Endothelial cell (in vitro differentiated cells): ENCODE measurements around the gene GMPPB. TPM values are rescaled to one million over a fixed set of nuclear protein-coding genes. Genes with fewer than 3 reads are reported as not detected.

Experiments used
- DNase-seq: peaks from one replicate; pipeline ENCODE4 v3.0.0; 2021; ENCODE audit warnings: low spot score
- H3K27ac Mint-ChIP-seq: one replicate; pipeline ENCODE4 v1.8.0; 2021; ENCODE audit warnings: mixed read lengths, inconsistent platforms; ENCODE audit not compliant: unreplicated experiment
- H3K27me3 Mint-ChIP-seq: one replicate; pipeline ENCODE4 v1.8.0; 2021; ENCODE audit warnings: mild to moderate bottlenecking, moderate library complexity, mixed read lengths, inconsistent platforms; ENCODE audit not compliant: unreplicated experiment
- H3K36me3 Mint-ChIP-seq: one replicate; pipeline ENCODE4 v1.8.0; 2021; ENCODE audit warnings: mild to moderate bottlenecking, low read depth, mixed read lengths, inconsistent platforms; ENCODE audit not compliant: unreplicated experiment
- H3K4me1 Mint-ChIP-seq: one replicate; pipeline ENCODE4 v1.8.0; 2021; ENCODE audit warnings: mild to moderate bottlenecking, mixed read lengths, inconsistent platforms; ENCODE audit not compliant: unreplicated experiment
- H3K4me3 Mint-ChIP-seq: one replicate; pipeline ENCODE4 v1.8.0; 2021; ENCODE audit warnings: mild to moderate bottlenecking, mixed read lengths, inconsistent platforms; ENCODE audit not compliant: unreplicated experiment
- H3K9me3 Mint-ChIP-seq: one replicate; pipeline ENCODE4 v1.8.0; 2021; ENCODE audit warnings: mixed read lengths, inconsistent platforms; ENCODE audit not compliant: unreplicated experiment
- total RNA-seq: library from RNA; stranded (reverse); fragmentation: NEBNext Ultra II Directional; extraction: Animal tissue kit (Norgen Biotek cat#: 25700); gene quantifications from one replicate; pipeline ENCODE4 v1.2.1, GENCODE V29; 2021; ENCODE audit not compliant: unreplicated experiment
- TF ChIP-seq, protein P1 (sequence below): fragments of 200-600 bp; sonication (generic); IDR thresholded peaks from one replicate; pipeline ENCODE4 v1.5.0; 2021; ENCODE audit warnings: antibody characterized with exemption; ENCODE audit not compliant: unreplicated experiment

GMPPB gene
- total RNA-seq, 1 donor from 2014 or later, result 21.3 TPM

DNA sequence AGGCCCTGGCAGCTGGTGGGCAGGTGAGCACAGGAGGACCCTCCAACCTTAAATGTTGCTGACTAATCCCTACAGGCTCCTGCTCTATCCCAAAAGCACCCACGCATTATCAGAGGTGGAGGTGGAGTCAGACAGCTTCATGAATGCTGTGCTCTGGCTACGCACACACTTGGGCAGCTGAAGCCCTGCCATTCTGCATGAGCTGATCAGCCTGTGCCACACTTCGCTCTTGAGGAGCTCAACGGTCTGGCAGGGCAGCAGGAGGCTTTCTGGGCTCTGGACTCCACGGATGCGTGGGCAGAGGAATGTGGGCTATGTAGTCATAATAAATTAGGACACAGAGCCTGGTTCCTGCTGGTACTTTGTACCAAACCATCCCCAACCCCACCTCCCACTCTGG is 40.6 kb downstream of the GMPPB start:
- H3K4me3 Mint-ChIP-seq, result no peak overlapping the region
- TF ChIP-seq, protein P1, sequence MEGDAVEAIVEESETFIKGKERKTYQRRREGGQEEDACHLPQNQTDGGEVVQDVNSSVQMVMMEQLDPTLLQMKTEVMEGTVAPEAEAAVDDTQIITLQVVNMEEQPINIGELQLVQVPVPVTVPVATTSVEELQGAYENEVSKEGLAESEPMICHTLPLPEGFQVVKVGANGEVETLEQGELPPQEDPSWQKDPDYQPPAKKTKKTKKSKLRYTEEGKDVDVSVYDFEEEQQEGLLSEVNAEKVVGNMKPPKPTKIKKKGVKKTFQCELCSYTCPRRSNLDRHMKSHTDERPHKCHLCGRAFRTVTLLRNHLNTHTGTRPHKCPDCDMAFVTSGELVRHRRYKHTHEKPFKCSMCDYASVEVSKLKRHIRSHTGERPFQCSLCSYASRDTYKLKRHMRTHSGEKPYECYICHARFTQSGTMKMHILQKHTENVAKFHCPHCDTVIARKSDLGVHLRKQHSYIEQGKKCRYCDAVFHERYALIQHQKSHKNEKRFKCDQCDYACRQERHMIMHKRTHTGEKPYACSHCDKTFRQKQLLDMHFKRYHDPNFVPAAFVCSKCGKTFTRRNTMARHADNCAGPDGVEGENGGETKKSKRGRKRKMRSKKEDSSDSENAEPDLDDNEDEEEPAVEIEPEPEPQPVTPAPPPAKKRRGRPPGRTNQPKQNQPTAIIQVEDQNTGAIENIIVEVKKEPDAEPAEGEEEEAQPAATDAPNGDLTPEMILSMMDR, result no peak
- no peak for DNase-seq
- peaks cover 8% of the 10 kb centered on the region for H3K36me3 Mint-ChIP-seq
- peaks cover 6% of the 10 kb centered on the region for H3K27me3 Mint-ChIP-seq
- H3K27ac Mint-ChIP-seq, result no peak overlapping the region
- no peaks in the 10 kb centered on the region for H3K4me1 Mint-ChIP-seq
- H3K9me3 Mint-ChIP-seq, result no peaks in the 10 kb centered on the region

DNA sequence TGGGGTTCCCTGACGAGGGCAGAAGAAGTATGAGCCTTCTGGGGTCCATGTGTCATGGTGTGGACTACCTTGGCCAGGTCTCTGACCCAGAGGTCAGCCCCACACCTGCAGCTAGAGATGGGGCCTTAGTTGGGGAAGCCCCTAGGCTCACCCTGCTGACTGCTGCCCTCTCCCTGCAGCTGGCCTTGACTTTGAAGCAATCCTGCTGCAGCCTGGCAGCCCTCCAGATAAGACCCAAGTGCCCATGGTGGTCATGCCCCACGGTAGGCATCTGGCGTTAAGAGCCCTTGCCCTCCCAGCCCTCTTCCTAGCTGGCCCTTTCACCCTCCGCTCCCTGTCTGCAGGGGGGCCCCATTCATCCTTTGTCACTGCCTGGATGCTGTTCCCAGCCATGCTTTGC is 42.2 kb downstream of the GMPPB start:
- peaks cover 7% of the 10 kb centered on the region for H3K27me3 Mint-ChIP-seq
- peaks cover 9% of the 10 kb centered on the region for H3K36me3 Mint-ChIP-seq
- TF ChIP-seq, protein P1, result no peak

DNA sequence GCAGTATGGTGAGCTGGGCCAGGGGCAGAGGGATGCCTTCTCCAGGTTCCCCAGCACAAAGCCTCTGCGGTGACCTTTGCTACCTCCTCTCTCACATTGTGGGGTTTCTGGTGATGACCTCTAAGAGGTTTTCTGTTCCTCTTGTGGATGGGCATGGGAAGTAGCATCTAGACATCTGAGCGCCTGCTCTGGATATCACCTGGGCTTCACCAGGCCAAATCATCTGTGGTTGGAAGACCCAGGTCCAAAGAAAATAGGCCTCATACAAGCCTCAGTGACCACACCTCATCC is 42.6 kb downstream of the GMPPB start:
- no peaks in the 10 kb centered on the region for H3K4me1 Mint-ChIP-seq
- peaks cover 11% of the 10 kb centered on the region for H3K36me3 Mint-ChIP-seq
- H3K9me3 Mint-ChIP-seq, result no peaks in the 10 kb centered on the region
- no peak for DNase-seq
- H3K27ac Mint-ChIP-seq, result no peak overlapping the region
- peaks cover 9% of the 10 kb centered on the region for H3K27me3 Mint-ChIP-seq
- H3K4me3 Mint-ChIP-seq, result no peak overlapping the region
- TF ChIP-seq, protein P1, result no peak

More for the DNA sequence above, 42.2 kb downstream of the GMPPB start:
- Mint-ChIP-seq H3K27ac (no peak overlapping the region), H3K4me1 (no peaks in the 10 kb centered on the region), H3K4me3 (no peak overlapping the region), H3K9me3 (no peaks in the 10 kb centered on the region)
- no peak for DNase-seq

DNA sequence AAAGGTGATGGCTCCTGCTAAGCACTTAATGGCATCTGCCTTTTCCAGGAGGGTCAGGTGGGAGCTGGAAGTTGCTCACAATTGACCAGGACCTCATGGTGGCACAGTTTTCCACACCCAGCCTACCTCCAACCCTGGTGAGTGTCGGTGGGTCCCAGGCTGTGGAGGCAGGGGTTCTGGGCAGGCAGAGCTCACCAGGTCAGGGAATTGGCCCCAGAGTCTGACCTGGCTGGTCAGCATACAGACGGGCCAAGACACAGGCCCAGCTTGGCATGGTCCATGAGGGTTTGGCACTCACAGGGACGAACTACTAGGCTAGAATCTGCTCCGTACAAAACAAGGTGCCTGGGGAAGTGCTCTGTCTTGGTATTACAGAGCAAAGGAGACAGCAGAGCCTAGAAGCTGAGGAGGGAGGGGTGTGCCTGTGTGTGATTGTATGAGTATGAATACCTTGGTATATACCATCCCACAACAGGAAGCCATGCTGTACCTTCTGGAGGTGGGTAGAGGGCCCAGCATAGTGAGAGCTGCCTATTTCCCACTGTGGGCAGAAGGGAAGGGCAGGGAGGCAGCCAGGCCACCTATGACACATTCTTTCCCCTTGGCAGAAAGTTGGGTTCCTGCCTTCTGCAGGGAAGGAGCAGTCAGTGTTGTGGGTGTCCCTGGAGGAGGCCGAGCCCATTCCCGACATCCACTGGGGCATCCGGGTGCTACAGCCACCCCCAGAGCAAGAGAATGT is 43.1 kb downstream of the GMPPB start:
- TF ChIP-seq, protein P1, result no peak
- H3K4me3 Mint-ChIP-seq, result no peak overlapping the region
- H3K4me1 Mint-ChIP-seq, result no peaks in the 10 kb centered on the region
- H3K27ac Mint-ChIP-seq, result no peak overlapping the region
- H3K9me3 Mint-ChIP-seq, result no peaks in the 10 kb centered on the region
- DNase-seq, result no peak
- peaks cover 11% of the 10 kb centered on the region for H3K27me3 Mint-ChIP-seq
- peaks cover 16% of the 10 kb centered on the region for H3K36me3 Mint-ChIP-seq

DNA sequence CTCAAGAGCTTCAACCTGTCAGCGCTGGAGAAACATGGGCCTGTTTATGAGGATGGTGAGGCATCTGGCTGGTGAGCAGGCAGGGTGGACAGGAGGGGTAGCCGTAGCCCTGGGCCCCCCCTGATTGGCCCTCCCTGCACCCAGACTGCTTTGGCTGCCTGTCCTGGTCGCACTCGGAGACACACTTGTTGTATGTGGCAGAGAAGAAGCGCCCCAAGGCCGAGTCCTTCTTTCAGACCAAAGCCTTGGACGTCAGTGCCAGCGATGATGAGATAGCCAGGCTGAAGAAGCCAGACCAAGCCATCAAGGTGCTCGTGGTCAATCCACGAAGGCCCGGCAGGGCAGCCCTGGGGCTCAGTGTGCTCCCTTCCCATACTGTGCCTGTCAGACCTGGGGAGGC is 47.8 kb downstream of the GMPPB start:
- Mint-ChIP-seq H3K27me3 (peaks cover 10% of the 10 kb centered on the region), H3K27ac (no peak overlapping the region), H3K4me1 (peaks cover 16% of the 10 kb centered on the region), H3K4me3 (no peak overlapping the region), H3K9me3 (no peaks in the 10 kb centered on the region), H3K36me3 (peaks cover 16% of the 10 kb centered on the region)
- DNase-seq, result no peak
- TF ChIP-seq, protein P1, result no peak
